Measurements from ENCODE around the gene ZNF197. TPM values are rescaled to one million over a fixed set of nuclear protein-coding genes. Genes with fewer than 3 reads are reported as not detected.
"Not testable (repeated sequence)": the region's sequence is repeated elsewhere in the genome, so short reads cannot be mapped to it uniquely, and the experiment has no call there.

Gene ZNF197
- total and polyA plus RNA-seq, 10 of the 15 experiments (the other 5 are each of a cell fraction or from before 2014, with no cell fraction given) = 3.2 to 16.6 (median 9.7) TPM

DNA sequence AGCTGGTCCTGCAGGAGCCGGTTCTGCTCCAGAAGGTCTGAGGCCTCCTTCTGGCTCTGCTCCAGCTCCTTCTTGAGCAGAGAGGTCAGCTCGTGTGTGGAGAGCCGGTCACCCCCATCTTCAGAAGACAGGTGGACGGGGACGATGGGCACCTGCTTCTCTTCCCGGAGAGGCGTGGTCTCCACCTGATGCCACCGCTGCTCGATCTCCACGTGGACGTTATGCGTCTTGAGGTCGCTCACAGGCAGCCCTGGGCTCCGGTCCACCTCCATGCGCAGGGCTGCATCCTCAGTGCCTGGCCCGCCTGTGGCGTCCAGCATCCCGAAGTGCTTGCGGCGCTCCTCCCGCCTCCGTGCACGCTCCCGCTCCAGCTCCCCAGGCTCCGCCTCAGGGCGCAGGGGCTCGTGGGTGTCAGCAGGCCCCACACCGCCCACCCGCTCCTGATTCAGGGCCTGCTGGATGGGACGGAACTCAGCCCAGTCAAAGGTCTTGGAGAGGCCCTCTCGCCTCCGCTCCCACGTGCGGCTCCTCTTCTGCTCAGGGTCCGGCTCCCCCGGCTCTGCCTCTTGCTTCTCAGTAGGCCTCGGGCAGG lies 45.8 kb upstream of the ZNF197 start:
- H3K4me3 ChIP-seq; H3K4me1 ChIP-seq (ENCODE audit: control insufficient read depth, insufficient read depth, low read length); H3K4me2 ChIP-seq (ENCODE audit: control insufficient read depth, insufficient read depth); H3K27ac ChIP-seq (ENCODE audit: control insufficient read depth, insufficient read depth); H3K9me3 ChIP-seq (replicated peaks; ENCODE audit: control insufficient read depth, insufficient read depth, low read length); DNase-seq (ENCODE audit: low read depth, low spot score); H4K20me1 ChIP-seq (ENCODE audit: control insufficient read depth, insufficient read depth); POLR2A ChIA-PET; H3K27me3 ChIP-seq (replicated peaks in 1 of 2; ENCODE audit: control insufficient read depth in 2 of 2, insufficient read depth in 2 of 2, low read length in 1 of 2); in situ Hi-C loops (cut with MboI); FAIRE-seq; intact Hi-C loops (cut with micrococcal nuclease; ENCODE audit: unreplicated experiment); H3K9ac ChIP-seq (ENCODE audit: control insufficient read depth, insufficient read depth, low read length); H2AFZ ChIP-seq (ENCODE audit: control insufficient read depth, low read depth, low read length); H3K36me3 ChIP-seq (ENCODE audit: control insufficient read depth in 2 of 2, insufficient read depth in 2 of 2, low read length in 1 of 2); CTCF ChIA-PET; H3K79me2 ChIP-seq (ENCODE audit: control insufficient read depth, insufficient read depth, low read length); RAD21 ChIA-PET (ENCODE audit: unreplicated experiment); SMC1A ChIA-PET (ENCODE audit: uncharacterized antibody, unreplicated experiment); ATAC-seq; BruUV-seq (replicated peaks): not testable (repeated sequence)
- 96% methylated on average over 31 of the region's 37 CpGs for WGBS (ENCODE audit: insufficient coverage, insufficient replicate concordance, low lambda C conversion rate, missing lambda C conversion rate)

DNA sequence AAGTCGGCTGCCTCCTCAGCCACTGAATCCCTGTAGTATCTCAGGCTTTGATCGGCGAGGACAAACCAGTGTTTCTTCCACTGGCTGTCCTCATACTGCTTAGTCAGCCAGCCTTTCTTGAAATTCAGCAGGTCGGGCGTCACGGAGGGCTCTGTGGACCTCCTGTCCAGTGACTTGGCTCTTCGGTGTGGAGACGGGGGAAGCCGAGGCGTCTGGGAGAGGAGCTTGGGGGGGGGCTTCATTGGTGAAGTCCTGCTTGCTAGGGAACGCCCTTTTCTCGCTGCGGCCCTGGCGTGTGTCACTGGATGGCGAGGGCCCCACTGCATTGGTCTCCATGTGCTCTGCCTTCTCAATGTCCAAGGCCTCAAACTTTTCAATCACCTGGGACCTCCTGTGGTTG lies 45.1 kb upstream of the ZNF197 start:
- H3K4me3 ChIP-seq; H2AFZ ChIP-seq (ENCODE audit: control insufficient read depth, low read depth, low read length); BruUV-seq (replicated peaks); H3K27ac ChIP-seq (ENCODE audit: control insufficient read depth, insufficient read depth); CTCF ChIA-PET; POLR2A ChIA-PET; FAIRE-seq; DNase-seq (ENCODE audit: low read depth, low spot score); H3K9me3 ChIP-seq (replicated peaks; ENCODE audit: control insufficient read depth, insufficient read depth, low read length); SMC1A ChIA-PET (ENCODE audit: uncharacterized antibody, unreplicated experiment); H3K27me3 ChIP-seq (replicated peaks in 1 of 2; ENCODE audit: control insufficient read depth in 2 of 2, insufficient read depth in 2 of 2, low read length in 1 of 2); H3K9ac ChIP-seq (ENCODE audit: control insufficient read depth, insufficient read depth, low read length); H3K79me2 ChIP-seq (ENCODE audit: control insufficient read depth, insufficient read depth, low read length); intact Hi-C loops (cut with micrococcal nuclease; ENCODE audit: unreplicated experiment); RAD21 ChIA-PET (ENCODE audit: unreplicated experiment); H3K36me3 ChIP-seq (ENCODE audit: control insufficient read depth in 2 of 2, insufficient read depth in 2 of 2, low read length in 1 of 2); H4K20me1 ChIP-seq (ENCODE audit: control insufficient read depth, insufficient read depth); ATAC-seq; in situ Hi-C loops (cut with MboI); H3K4me1 ChIP-seq (ENCODE audit: control insufficient read depth, insufficient read depth, low read length); H3K4me2 ChIP-seq (ENCODE audit: control insufficient read depth, insufficient read depth): not testable (repeated sequence)
- WGBS (ENCODE audit: insufficient coverage, insufficient replicate concordance, low lambda C conversion rate, missing lambda C conversion rate) = 84% methylated on average over 15 of the region's 15 CpGs

DNA sequence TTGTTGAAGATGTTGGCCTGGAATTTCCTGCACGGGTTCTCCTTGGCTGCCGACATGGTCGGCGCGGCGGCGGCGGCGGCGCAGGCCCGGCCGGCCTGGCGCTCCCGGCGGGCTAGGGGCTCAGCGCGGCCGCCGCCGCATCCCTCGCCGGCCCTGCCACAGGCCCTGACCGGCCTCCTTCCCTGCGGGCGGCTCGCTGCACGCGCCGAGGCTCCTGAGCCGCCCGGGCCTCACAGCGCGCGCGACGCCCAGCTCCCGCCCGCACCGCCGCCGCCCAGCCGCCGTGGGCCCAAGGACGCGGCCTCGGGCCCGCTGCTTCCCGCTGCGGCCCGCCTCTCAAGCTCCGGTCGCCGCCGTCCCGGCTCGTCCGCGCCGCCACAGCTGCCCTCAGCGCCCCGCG lies 43.9 kb upstream of the ZNF197 start:
- intact Hi-C loops (cut with micrococcal nuclease; ENCODE audit: unreplicated experiment); DNase-seq (ENCODE audit: low read depth, low spot score); H3K27ac ChIP-seq (ENCODE audit: control insufficient read depth, insufficient read depth); H4K20me1 ChIP-seq (ENCODE audit: control insufficient read depth, insufficient read depth); BruUV-seq (replicated peaks); ATAC-seq; H3K4me1 ChIP-seq (ENCODE audit: control insufficient read depth, insufficient read depth, low read length); POLR2A ChIA-PET; H2AFZ ChIP-seq (ENCODE audit: control insufficient read depth, low read depth, low read length); CTCF ChIA-PET; H3K9ac ChIP-seq (ENCODE audit: control insufficient read depth, insufficient read depth, low read length); H3K79me2 ChIP-seq (ENCODE audit: control insufficient read depth, insufficient read depth, low read length); in situ Hi-C loops (cut with MboI); RAD21 ChIA-PET (ENCODE audit: unreplicated experiment); FAIRE-seq; H3K4me3 ChIP-seq; H3K36me3 ChIP-seq (ENCODE audit: control insufficient read depth in 2 of 2, insufficient read depth in 2 of 2, low read length in 1 of 2); H3K27me3 ChIP-seq (replicated peaks in 1 of 2; ENCODE audit: control insufficient read depth in 2 of 2, insufficient read depth in 2 of 2, low read length in 1 of 2); H3K4me2 ChIP-seq (ENCODE audit: control insufficient read depth, insufficient read depth); H3K9me3 ChIP-seq (replicated peaks; ENCODE audit: control insufficient read depth, insufficient read depth, low read length): not testable (repeated sequence)
- 95% methylated on average over 22 of the region's 62 CpGs for WGBS (ENCODE audit: insufficient coverage, insufficient replicate concordance, low lambda C conversion rate, missing lambda C conversion rate)
- SMC1A ChIA-PET (ENCODE audit: uncharacterized antibody, unreplicated experiment) = interaction anchor here (0.6 kb wide), 2 partner anchors 331 to 673 kb away, joined by 3 read pairs; no protein-coding TSS in a partner anchor

Data from GM12878 (cell line).